Suprapubic skin (tissue), 4 donors: ENCODE measurements around the gene C11orf24. TPM values are rescaled to one million over a fixed set of nuclear protein-coding genes. Genes with fewer than 3 reads are reported as not detected.
"Not testable (repeated sequence)": the region's sequence is repeated elsewhere in the genome, so short reads cannot be mapped to it uniquely, and the experiment has no call there.

Experiments
- DNase-seq, 2 donors: peaks; one replicate each; pipeline ENCODE4 v3.0.0-alpha.2; 2019; ENCODE audit warnings: low spot score in 2 of 2
- H3K27ac ChIP-seq: fragments of 200-600 bp; sonication (generic); one replicate; pipeline ENCODE4 v1.5.1; 2019
- H3K27me3 ChIP-seq: fragments of 200-600 bp; sonication (generic); one replicate; pipeline ENCODE4 v1.5.1; 2019
- H3K36me3 ChIP-seq: fragments of 200-600 bp; sonication (generic); one replicate; pipeline ENCODE4 v1.5.1; 2019
- H3K4me1 ChIP-seq: fragments of 200-600 bp; sonication (generic); one replicate; pipeline ENCODE4 v1.5.1; 2019
- H3K4me3 ChIP-seq: fragments of 200-600 bp; sonication (generic); one replicate; pipeline ENCODE4 v1.5.1; 2019; ENCODE audit warnings: mild to moderate bottlenecking
- H3K9me3 ChIP-seq: fragments of 200-600 bp; sonication (generic); one replicate; pipeline ENCODE4 v1.5.1; 2019
- EP300 ChIP-seq: sonication (generic); formaldehyde crosslinking; IDR thresholded peaks from one replicate; pipeline ENCODE4 v1.6.1; 2017; ENCODE audit warnings: antibody characterized with exemption
- POLR2A ChIP-seq, 2 donors: fragments of 450-650 bp; IDR thresholded peaks; one replicate each; pipeline ENCODE4 v1.6.1; 2017; ENCODE audit warnings: antibody characterized with exemption in 2 of 2, mild to moderate bottlenecking in 2 of 2, moderate library complexity in 2 of 2
- POLR2AphosphoS5 ChIP-seq, 3 donors: sonication (generic); formaldehyde crosslinking; IDR thresholded peaks; one replicate each; pipeline ENCODE4 v1.6.1; 2017; ENCODE audit warnings: antibody characterized with exemption in 3 of 3
- WGBS: methylation state at CpG from one replicate; pipeline ENCODE4 v1.1.5; 2018; 5-methylcytosine and 5-hydroxymethylcytosine counted together
- total RNA-seq, 4 donors: library from RNA; depleted of rRNA; stranded (reverse); fragments of >200 nt; gene quantifications; one replicate each; pipeline ENCODE4 v1.1.0, GENCODE V29; 2016
- TF ChIP-seq, protein P1 (sequence below), 2 donors: fragments of 200-600 bp in 1 of 2; fragments of 450-650 bp in 1 of 2; sonication (generic) in 1 of 2; IDR thresholded peaks; one replicate each; pipeline ENCODE4 v1.5.1; 2016 to 2019; ENCODE audit warnings: antibody characterized with exemption in 2 of 2, mild to moderate bottlenecking in 1 of 2, moderate library complexity in 1 of 2

Gene C11orf24
- total RNA-seq, 4 donors from 2014 or later, result 7.2 to 24.8 (median 16.7) TPM

GRCh38 chr11:68295271-68295670 lies 23.5 kb upstream of the C11orf24 start:
- H3K36me3 ChIP-seq, result no peaks in the 10 kb centered on the region
- no peak overlapping the region for H3K27ac ChIP-seq
- H3K27me3 ChIP-seq, result no peaks in the 10 kb centered on the region
- H3K9me3 ChIP-seq, result no peaks in the 10 kb centered on the region
- peaks cover 9% of the 10 kb centered on the region for H3K4me1 ChIP-seq
- no peak for DNase-seq
- H3K4me3 ChIP-seq, result no peak overlapping the region
- TF ChIP-seq POLR2A (IDR thresholded peaks at IDR 0.05) (no peak), POLR2AphosphoS5 (IDR thresholded peaks at IDR 0.05) (no peak), EP300 (no peak)
- TF ChIP-seq, protein P1, sequence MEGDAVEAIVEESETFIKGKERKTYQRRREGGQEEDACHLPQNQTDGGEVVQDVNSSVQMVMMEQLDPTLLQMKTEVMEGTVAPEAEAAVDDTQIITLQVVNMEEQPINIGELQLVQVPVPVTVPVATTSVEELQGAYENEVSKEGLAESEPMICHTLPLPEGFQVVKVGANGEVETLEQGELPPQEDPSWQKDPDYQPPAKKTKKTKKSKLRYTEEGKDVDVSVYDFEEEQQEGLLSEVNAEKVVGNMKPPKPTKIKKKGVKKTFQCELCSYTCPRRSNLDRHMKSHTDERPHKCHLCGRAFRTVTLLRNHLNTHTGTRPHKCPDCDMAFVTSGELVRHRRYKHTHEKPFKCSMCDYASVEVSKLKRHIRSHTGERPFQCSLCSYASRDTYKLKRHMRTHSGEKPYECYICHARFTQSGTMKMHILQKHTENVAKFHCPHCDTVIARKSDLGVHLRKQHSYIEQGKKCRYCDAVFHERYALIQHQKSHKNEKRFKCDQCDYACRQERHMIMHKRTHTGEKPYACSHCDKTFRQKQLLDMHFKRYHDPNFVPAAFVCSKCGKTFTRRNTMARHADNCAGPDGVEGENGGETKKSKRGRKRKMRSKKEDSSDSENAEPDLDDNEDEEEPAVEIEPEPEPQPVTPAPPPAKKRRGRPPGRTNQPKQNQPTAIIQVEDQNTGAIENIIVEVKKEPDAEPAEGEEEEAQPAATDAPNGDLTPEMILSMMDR (IDR thresholded peaks at IDR 0.05), result no peak
- 98% methylated on average over 1 of the region's 1 CpG for WGBS

GRCh38 chr11:68293708-68294107 lies 21.9 kb upstream of the C11orf24 start:
- TF ChIP-seq POLR2AphosphoS5 (IDR thresholded peaks at IDR 0.05), result no peak
- TF ChIP-seq, protein P1 (IDR thresholded peaks at IDR 0.05), result no peak
- TF ChIP-seq EP300, result no peak
- TF ChIP-seq POLR2A (IDR thresholded peaks at IDR 0.05), result no peak
- H3K4me1 ChIP-seq, result peaks cover 9% of the 10 kb centered on the region
- 85% methylated on average over 2 of the region's 2 CpGs for WGBS

GRCh38 chr11:68289456-68289855 lies 17.7 kb upstream of the C11orf24 start:
- Histone ChIP-seq H3K9me3 (no peaks in the 10 kb centered on the region), H3K4me1 (no peaks in the 10 kb centered on the region), H3K27me3 (no peaks in the 10 kb centered on the region), H3K36me3 (no peaks in the 10 kb centered on the region), H3K4me3 (no peak overlapping the region), H3K27ac (no peak overlapping the region)
- TF ChIP-seq, protein P1 (IDR thresholded peaks at IDR 0.05), result no peak
- TF ChIP-seq POLR2A (IDR thresholded peaks at IDR 0.05), result no peak
- TF ChIP-seq EP300, result no peak
- no peak for TF ChIP-seq POLR2AphosphoS5 (IDR thresholded peaks at IDR 0.05)
- DNase-seq, result no peak
- WGBS, result 91% methylated on average over 2 of the region's 2 CpGs

More at GRCh38 chr11:68293708-68294107, 21.9 kb upstream of the C11orf24 start:
- Histone ChIP-seq H3K36me3 (no peaks in the 10 kb centered on the region), H3K4me3 (no peak overlapping the region), H3K27me3 (no peaks in the 10 kb centered on the region), H3K27ac (no peak overlapping the region), H3K9me3 (no peaks in the 10 kb centered on the region)
- DNase-seq, result no peak

- DNase-seq, result no peak
- H3K27ac ChIP-seq, result no peak overlapping the region
- 88% methylated on average over 8 of the region's 8 CpGs for WGBS
- H3K27me3 ChIP-seq, result no peaks in the 10 kb centered on the region
- H3K4me1 ChIP-seq, result peaks cover 3% of the 10 kb centered on the region
- H3K9me3 ChIP-seq, result no peaks in the 10 kb centered on the region
- TF ChIP-seq POLR2AphosphoS5 (IDR thresholded peaks at IDR 0.05), result no peak
- TF ChIP-seq EP300, result no peak
- no peak for TF ChIP-seq POLR2A (IDR thresholded peaks at IDR 0.05)
- TF ChIP-seq, protein P1 (IDR thresholded peaks at IDR 0.05), result no peak
- H3K36me3 ChIP-seq, result no peaks in the 10 kb centered on the region
- H3K4me3 ChIP-seq, result no peak overlapping the region
Measured at GRCh38 chr11:68287419-68287818, 15.6 kb upstream of the C11orf24 start.

GRCh38 chr11:68284588-68284987 lies 12.8 kb upstream of the C11orf24 start:
- H3K9me3 ChIP-seq, H3K4me3 ChIP-seq, DNase-seq, H3K4me1 ChIP-seq, H3K27me3 ChIP-seq, H3K36me3 ChIP-seq, H3K27ac ChIP-seq: not testable (repeated sequence)
- WGBS, result 88% methylated on average over 3 of the region's 3 CpGs

DNA sequence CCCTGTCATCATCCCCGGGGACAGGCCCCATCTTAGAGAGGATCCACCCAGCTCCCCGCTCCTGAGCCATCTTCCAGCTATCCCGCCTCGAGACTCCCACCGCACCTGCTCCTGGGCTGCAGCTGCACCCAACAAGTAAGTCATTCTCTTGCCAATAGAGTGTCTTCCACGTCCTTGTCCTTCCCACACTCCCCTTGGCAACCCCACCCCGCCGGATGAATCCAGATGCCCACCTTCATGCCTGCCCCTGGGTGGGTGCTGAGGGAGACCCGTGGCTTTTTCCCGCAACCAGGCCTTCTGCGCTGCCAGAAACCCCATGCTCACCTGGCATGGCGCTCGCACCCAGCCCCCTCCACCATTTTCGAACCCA lies 11.1 kb upstream of the C11orf24 start:
- H3K4me3 ChIP-seq, result no peak overlapping the region
- H3K27me3 ChIP-seq, result no peaks in the 10 kb centered on the region
- H3K9me3 ChIP-seq, result no peaks in the 10 kb centered on the region
- peaks cover 8% of the 10 kb centered on the region for H3K4me1 ChIP-seq
- no peak for DNase-seq
- TF ChIP-seq POLR2A (IDR thresholded peaks at IDR 0.05), result no peak
- TF ChIP-seq, protein P1 (IDR thresholded peaks at IDR 0.05), result no peak
- no peak for TF ChIP-seq POLR2AphosphoS5 (IDR thresholded peaks at IDR 0.05)
- TF ChIP-seq EP300, result no peak
- no peaks in the 10 kb centered on the region for H3K36me3 ChIP-seq
- H3K27ac ChIP-seq, result no peak overlapping the region
- 93% methylated on average over 14 of the region's 14 CpGs for WGBS
